NT2/D1 (cell line): ENCODE results near the gene EXOSC1.

Experiments used
- YY1 ChIP-seq: IDR thresholded peaks from 2 replicates; pipeline ENCODE4 v1.6.1; 2011; ENCODE audit not compliant: insufficient read length, insufficient read depth
- ZNF274 ChIP-seq: IDR thresholded peaks from 2 replicates; pipeline ENCODE4 v1.6.1; 2011; ENCODE audit warnings: mild to moderate bottlenecking, low read depth, low read length

GRCh38 chr10:97459933-97460332, 14.1 kb upstream of the EXOSC1 start:
- no peak for TF ChIP-seq YY1
- TF ChIP-seq ZNF274: no peak
